Calu3 (cell line): Measurements from ENCODE around the gene FSHR. TPM values are rescaled to one million over a fixed set of nuclear protein-coding genes. Genes with fewer than 3 reads are reported as not detected.

Experiments used
- BruUV-seq: library from RNA; stranded (reverse); fragments of 400-500 nt; replicated peaks from 2 replicates; lab custom pipeline; 2021; lab: Mats Ljungman, UMichigan
- CTCF ChIA-PET: fragments of 300-600 bp; sonication (Branson Sonifier 250); formaldehyde crosslinking; loops from one replicate; lab custom pipeline; 2022; ENCODE audit warnings: antibody characterized with exemption; lab: Charles Lee
- DNase-seq: peaks from one replicate; pipeline ENCODE4 v3.0.0; 2022
- H3K27ac Mint-ChIP-seq: one replicate; pipeline ENCODE4 v1.8.0; 2022; ENCODE audit warnings: mixed read lengths; ENCODE audit not compliant: unreplicated experiment
- H3K27me3 Mint-ChIP-seq: one replicate; pipeline ENCODE4 v1.8.0; 2022; ENCODE audit warnings: mixed read lengths; ENCODE audit not compliant: unreplicated experiment
- H3K36me3 Mint-ChIP-seq: one replicate; pipeline ENCODE4 v1.8.0; 2022; ENCODE audit warnings: mild to moderate bottlenecking, moderate library complexity, mixed read lengths; ENCODE audit not compliant: insufficient read depth, unreplicated experiment
- H3K4me1 Mint-ChIP-seq: one replicate; pipeline ENCODE4 v1.8.0; 2022; ENCODE audit warnings: mild to moderate bottlenecking, low read depth, mixed read lengths; ENCODE audit not compliant: unreplicated experiment
- H3K4me3 Mint-ChIP-seq: one replicate; pipeline ENCODE4 v1.8.0; 2022; ENCODE audit warnings: mild to moderate bottlenecking, low read depth, moderate library complexity, mixed read lengths; ENCODE audit not compliant: unreplicated experiment
- H3K9me3 Mint-ChIP-seq: one replicate; pipeline ENCODE4 v1.8.0; 2022; ENCODE audit warnings: low read depth, mixed read lengths; ENCODE audit not compliant: unreplicated experiment
- intact Hi-C: fragments of 100-400 bp; cut with micrococcal nuclease; formaldehyde crosslinking; loops from one replicate; pipeline ENCODE4 v1.10.0; 2022; ENCODE audit not compliant: unreplicated experiment
- total RNA-seq: library from RNA; stranded (reverse); gene quantifications from 2 replicates; pipeline ENCODE4 v1.2.3, GENCODE V29; 2022
- TF ChIP-seq, protein P1 (sequence below): fragments of 200-600 bp; IDR thresholded peaks from one replicate; pipeline ENCODE4 v1.8.0; 2022; ENCODE audit warnings: antibody characterized with exemption; ENCODE audit not compliant: unreplicated experiment

The FSHR gene
- total RNA-seq, 1 experiment from 2014 or later: not detected

DNA sequence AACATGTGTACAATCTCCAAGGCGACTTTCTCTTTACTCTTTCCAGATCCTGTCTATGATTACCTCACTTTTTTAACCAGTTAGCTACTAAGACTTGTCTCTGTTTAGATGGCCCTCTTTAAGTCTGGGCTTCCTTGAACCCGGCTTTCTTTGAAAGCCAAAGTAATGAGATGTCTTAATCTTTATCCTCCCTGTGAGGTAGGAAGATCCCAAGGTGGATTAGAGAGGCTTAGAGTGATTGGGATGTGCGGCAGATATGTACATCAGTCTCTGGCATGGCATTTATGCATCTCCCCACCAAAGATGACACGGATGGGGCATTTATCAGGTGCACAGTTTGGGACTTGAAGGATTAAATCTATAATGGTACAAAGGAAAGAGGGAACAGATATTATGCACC, 186.3 kb downstream of the FSHR start:
- Mint-ChIP-seq H3K4me1 (no peaks in the 10 kb centered on the region), H3K9me3 (no peaks in the 10 kb centered on the region), H3K27me3 (no peaks in the 10 kb centered on the region), H3K4me3 (no peak overlapping the region), H3K36me3 (no peaks in the 10 kb centered on the region), H3K27ac (no peak overlapping the region)
- no TSS peak for BruUV-seq
- DNase-seq: no peak
- CTCF ChIA-PET: no interaction called here
- TF ChIP-seq, protein P1, sequence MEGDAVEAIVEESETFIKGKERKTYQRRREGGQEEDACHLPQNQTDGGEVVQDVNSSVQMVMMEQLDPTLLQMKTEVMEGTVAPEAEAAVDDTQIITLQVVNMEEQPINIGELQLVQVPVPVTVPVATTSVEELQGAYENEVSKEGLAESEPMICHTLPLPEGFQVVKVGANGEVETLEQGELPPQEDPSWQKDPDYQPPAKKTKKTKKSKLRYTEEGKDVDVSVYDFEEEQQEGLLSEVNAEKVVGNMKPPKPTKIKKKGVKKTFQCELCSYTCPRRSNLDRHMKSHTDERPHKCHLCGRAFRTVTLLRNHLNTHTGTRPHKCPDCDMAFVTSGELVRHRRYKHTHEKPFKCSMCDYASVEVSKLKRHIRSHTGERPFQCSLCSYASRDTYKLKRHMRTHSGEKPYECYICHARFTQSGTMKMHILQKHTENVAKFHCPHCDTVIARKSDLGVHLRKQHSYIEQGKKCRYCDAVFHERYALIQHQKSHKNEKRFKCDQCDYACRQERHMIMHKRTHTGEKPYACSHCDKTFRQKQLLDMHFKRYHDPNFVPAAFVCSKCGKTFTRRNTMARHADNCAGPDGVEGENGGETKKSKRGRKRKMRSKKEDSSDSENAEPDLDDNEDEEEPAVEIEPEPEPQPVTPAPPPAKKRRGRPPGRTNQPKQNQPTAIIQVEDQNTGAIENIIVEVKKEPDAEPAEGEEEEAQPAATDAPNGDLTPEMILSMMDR: no peak
- intact Hi-C loops: no loop called here

DNA sequence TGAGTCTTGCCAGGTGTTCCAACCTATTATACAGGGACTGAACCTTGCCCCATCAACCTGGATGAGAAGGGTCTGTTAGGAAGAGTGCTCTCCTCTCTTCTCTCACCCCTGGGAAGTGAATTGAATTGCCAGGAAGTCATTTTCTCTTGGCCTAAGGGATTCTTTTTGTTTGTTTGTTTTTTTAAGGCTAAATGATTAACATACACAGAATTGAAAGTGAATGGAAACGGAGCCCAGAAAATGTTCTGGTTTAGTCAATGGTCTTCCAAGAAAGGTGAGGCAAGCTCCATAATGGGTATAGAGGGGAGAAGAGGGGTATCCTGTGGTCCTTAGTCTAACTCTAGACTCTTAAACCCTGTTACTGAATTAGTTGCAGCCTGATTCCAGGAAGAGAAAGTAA, 189.1 kb downstream of the FSHR start:
- CTCF ChIA-PET: interaction anchor here (0.6 kb wide), 1 partner anchor 13 kb away, joined by 3 read pairs; no protein-coding TSS in a partner anchor
- intact Hi-C loops: no loop called here

DNA sequence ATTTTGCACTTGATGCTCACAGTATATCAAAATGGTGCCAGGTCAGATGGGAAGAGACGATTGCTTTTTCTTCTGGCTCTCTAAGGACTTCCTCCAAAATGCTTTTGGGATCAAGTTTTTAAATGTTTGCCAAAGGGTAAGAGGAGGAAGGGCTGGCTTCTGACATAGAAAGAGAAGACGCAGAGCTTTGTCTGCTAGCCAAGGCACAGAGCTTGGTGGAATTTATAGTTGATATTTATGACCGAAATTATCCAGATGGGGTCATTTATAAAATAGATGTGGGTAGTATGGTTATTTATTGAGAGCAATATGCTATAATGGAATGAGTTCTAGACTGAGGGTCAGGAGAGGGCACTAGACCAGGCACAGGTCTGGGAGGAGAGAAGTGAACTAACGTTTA, 193.3 kb downstream of the FSHR start:
- peaks cover 14% of the 10 kb centered on the region for H3K27me3 Mint-ChIP-seq
- no peak overlapping the region for H3K4me3 Mint-ChIP-seq
- no peaks in the 10 kb centered on the region for H3K36me3 Mint-ChIP-seq
- TF ChIP-seq, protein P1: no peak
- no TSS peak for BruUV-seq
- no peak overlapping the region for H3K27ac Mint-ChIP-seq
- H3K9me3 Mint-ChIP-seq: peaks cover 9% of the 10 kb centered on the region
- no peaks in the 10 kb centered on the region for H3K4me1 Mint-ChIP-seq
- CTCF ChIA-PET: interaction anchor here (1.4 kb wide), 1 partner anchor 15 kb away, joined by 3 read pairs; no protein-coding TSS in a partner anchor
- no peak for DNase-seq
- intact Hi-C loops: no loop called here

More for the DNA sequence above, 189.1 kb downstream of the FSHR start:
- H3K4me1 Mint-ChIP-seq: no peaks in the 10 kb centered on the region
- no peaks in the 10 kb centered on the region for H3K27me3 Mint-ChIP-seq
- H3K4me3 Mint-ChIP-seq: no peak overlapping the region
- peaks cover 9% of the 10 kb centered on the region for H3K9me3 Mint-ChIP-seq
- H3K36me3 Mint-ChIP-seq: no peaks in the 10 kb centered on the region
- no peak overlapping the region for H3K27ac Mint-ChIP-seq
- no peak for DNase-seq
- BruUV-seq: no TSS peak
- TF ChIP-seq, protein P1: no peak

DNA sequence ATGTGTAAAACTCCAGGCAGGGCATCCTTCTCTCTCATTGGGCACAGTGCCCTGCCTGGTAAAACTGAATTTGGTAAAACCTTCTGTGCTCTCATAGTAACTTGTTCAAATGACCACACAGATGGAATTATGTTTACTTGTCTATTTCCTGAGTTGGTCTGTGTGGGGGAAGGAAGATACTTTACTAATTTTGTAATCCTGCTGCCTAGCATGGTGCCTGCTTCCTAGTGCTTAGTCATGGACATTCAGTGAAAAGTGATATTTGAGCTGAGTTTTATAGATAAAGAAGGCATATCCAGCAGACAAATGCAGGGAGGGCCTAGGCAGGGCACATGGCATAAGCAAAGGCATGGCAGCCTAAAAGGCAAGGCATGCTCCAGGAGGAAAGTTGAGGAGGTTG, 199.4 kb downstream of the FSHR start:
- no peak overlapping the region for H3K27ac Mint-ChIP-seq
- no TSS peak for BruUV-seq
- no peaks in the 10 kb centered on the region for H3K36me3 Mint-ChIP-seq
- CTCF ChIA-PET: no interaction called here
- H3K27me3 Mint-ChIP-seq: peaks cover 30% of the 10 kb centered on the region
- H3K4me3 Mint-ChIP-seq: no peak overlapping the region
- H3K9me3 Mint-ChIP-seq: peaks cover 3% of the 10 kb centered on the region
- no peak for DNase-seq
- no peaks in the 10 kb centered on the region for H3K4me1 Mint-ChIP-seq
- intact Hi-C loops: no loop called here
- TF ChIP-seq, protein P1: no peak
